ENCODE data around the gene PPP2CA.

GRCh38 chr5:134148986-134149539, 76.8 kb downstream of the PPP2CA start:
- TF ChIP-seq ZSCAN18 (CRISPR knock-in tag; IDR thresholded peaks at IDR 0.05), result no peak
- no peak for TF ChIP-seq IRF2 (CRISPR knock-in tag; IDR thresholded peaks at IDR 0.05; ENCODE audit: borderline replicate concordance, low read depth)
- TF ChIP-seq ZNF138 (CRISPR knock-in tag; conservative IDR thresholded peaks at IDR 0.05), result no peak
- TF ChIP-seq CTCF (IDR thresholded peaks at IDR 0.05), result no peak
- no peak for TF ChIP-seq TEAD4 (CRISPR knock-in tag; IDR thresholded peaks at IDR 0.05)
- TF ChIP-seq PREB (CRISPR knock-in tag; IDR thresholded peaks at IDR 0.05; ENCODE audit: borderline replicate concordance), result no peak

Data from WTC11 (cell line).